SK-N-SH treated with all-trans-retinoic acid at 6 μM for 48 hours (cell line): ENCODE results near the gene CSTF2.

ENCODE experiments used
- ATAC-seq: fragments of 200-7000 bp; cut with Tn5 transposase; 3 replicates; pipeline ENCODE4 v1.9.1; 2020; ENCODE audit warnings: mild to moderate bottlenecking, moderate library complexity
- ARNTL ChIP-seq: fragments of 450-650 bp; formaldehyde crosslinking; IDR thresholded peaks from 2 replicates; pipeline ENCODE4 v1.5.0; 2020; ENCODE audit warnings: low read depth, mild to moderate bottlenecking, moderate library complexity, borderline replicate concordance
- BACH2 ChIP-seq: fragments of 250-450 bp; sonication (Bioruptor Pico); IDR thresholded peaks from 2 replicates; pipeline ENCODE4 v1.9.0; 2021; ENCODE audit warnings: mild to moderate bottlenecking, borderline replicate concordance
- CREB5 ChIP-seq: fragments of 250-450 bp; sonication (Bioruptor Pico); IDR thresholded peaks from 2 replicates; pipeline ENCODE4 v1.5.1; 2020; ENCODE audit warnings: low read depth, mild to moderate bottlenecking, moderate library complexity
- CSDC2 ChIP-seq: fragments of 250-450 bp; sonication (Bioruptor Pico); IDR thresholded peaks from 2 replicates; pipeline ENCODE4 v1.5.0; 2020; ENCODE audit warnings: mild to moderate bottlenecking, moderate library complexity
- CSRNP3 ChIP-seq: fragments of 250-450 bp; sonication (Bioruptor Pico); IDR thresholded peaks from 2 replicates; pipeline ENCODE4 v1.5.1; 2021; ENCODE audit warnings: mild to moderate bottlenecking, moderate library complexity
- GLIS3 ChIP-seq: fragments of 250-450 bp; sonication (Bioruptor Pico); IDR thresholded peaks from 2 replicates; pipeline ENCODE4 v1.5.0; 2020; ENCODE audit warnings: mild to moderate bottlenecking, moderate library complexity
- ISL1 ChIP-seq: fragments of 250-450 bp; sonication (Bioruptor Pico); IDR thresholded peaks from 2 replicates; pipeline ENCODE4 v2.1.2; 2022; ENCODE audit warnings: mild to moderate bottlenecking, moderate library complexity
- OSR1 ChIP-seq: fragments of 250-450 bp; sonication (Bioruptor Pico); IDR thresholded peaks from 2 replicates; pipeline ENCODE4 v1.8.0; 2022; ENCODE audit warnings: moderate library complexity, mild to moderate bottlenecking, inconsistent platforms
- PATZ1 ChIP-seq: fragments of 250-450 bp; sonication (Bioruptor Pico); IDR thresholded peaks from 2 replicates; pipeline ENCODE4 v1.8.0; 2020; ENCODE audit warnings: mild to moderate bottlenecking, moderate library complexity, borderline replicate concordance
- PPARA ChIP-seq: fragments of 250-450 bp; sonication (Bioruptor Pico); IDR thresholded peaks from 2 replicates; pipeline ENCODE4 v1.5.0; 2020; ENCODE audit warnings: mild to moderate bottlenecking, borderline replicate concordance
- RARB ChIP-seq: fragments of 250-450 bp; sonication (Bioruptor Pico); IDR thresholded peaks from 2 replicates; pipeline ENCODE4 v1.8.0; 2021; ENCODE audit warnings: mild to moderate bottlenecking, moderate library complexity
- TCF4 ChIP-seq: fragments of 250-450 bp; sonication (Bioruptor Pico); IDR thresholded peaks from 2 replicates; pipeline ENCODE4 v1.8.0; 2021; ENCODE audit warnings: mild to moderate bottlenecking, moderate library complexity, borderline replicate concordance
- TOX ChIP-seq: fragments of 250-450 bp; sonication (Bioruptor Pico); IDR thresholded peaks from 2 replicates; pipeline ENCODE4 v1.8.0; 2021; ENCODE audit warnings: mild to moderate bottlenecking, moderate library complexity, borderline replicate concordance
- ZC3H10 ChIP-seq: fragments of 250-450 bp; sonication (Bioruptor Pico); IDR thresholded peaks from 2 replicates; pipeline ENCODE4 v1.5.1; 2021; ENCODE audit warnings: mild to moderate bottlenecking, moderate library complexity
- ZFP3 ChIP-seq: fragments of 250-450 bp; sonication (Bioruptor Pico); IDR thresholded peaks from 2 replicates; pipeline ENCODE4 v1.5.0; 2020; ENCODE audit warnings: mild to moderate bottlenecking, moderate library complexity
- ZFP30 ChIP-seq: fragments of 450-650 bp; formaldehyde crosslinking; IDR thresholded peaks from 2 replicates; pipeline ENCODE4 v1.5.0; 2022; ENCODE audit warnings: mild to moderate bottlenecking, moderate library complexity
- ZNF565 ChIP-seq: fragments of 450-650 bp; formaldehyde crosslinking; conservative IDR thresholded peaks from 2 replicates; pipeline ENCODE4 v1.5.0; 2020; ENCODE audit warnings: low read depth, mild to moderate bottlenecking, moderate library complexity
- ZNF8 ChIP-seq: fragments of 450-650 bp; formaldehyde crosslinking; IDR thresholded peaks from 2 replicates; pipeline ENCODE4 v1.5.0; 2020; ENCODE audit warnings: mild to moderate bottlenecking, moderate library complexity
- TF ChIP-seq, protein P1 (sequence below): fragments of 250-450 bp; sonication (Bioruptor Pico); IDR thresholded peaks from 2 replicates; pipeline ENCODE4 v1.8.0; 2021; ENCODE audit warnings: low read depth, mild to moderate bottlenecking, moderate library complexity, borderline replicate concordance
- TF ChIP-seq, protein P2 (sequence below): fragments of 250-450 bp; sonication (Bioruptor Pico); IDR thresholded peaks from 2 replicates; pipeline ENCODE4 v1.5.0; 2020; ENCODE audit warnings: mild to moderate bottlenecking, moderate library complexity

The CSTF2 gene

GRCh38 chrX:100812216-100813158 is 7.7 kb upstream of the CSTF2 start:
- no peak for ATAC-seq
- TF ChIP-seq CREB5 (CRISPR knock-in tag) (no peak), TCF4 (no peak), ZFP30 (CRISPR knock-in tag) (no peak), GLIS3 (CRISPR knock-in tag) (no peak), ZFP3 (CRISPR knock-in tag) (no peak), ISL1 (CRISPR knock-in tag) (no peak), ZNF565 (CRISPR knock-in tag) (no peak)
- TF ChIP-seq, protein P1, sequence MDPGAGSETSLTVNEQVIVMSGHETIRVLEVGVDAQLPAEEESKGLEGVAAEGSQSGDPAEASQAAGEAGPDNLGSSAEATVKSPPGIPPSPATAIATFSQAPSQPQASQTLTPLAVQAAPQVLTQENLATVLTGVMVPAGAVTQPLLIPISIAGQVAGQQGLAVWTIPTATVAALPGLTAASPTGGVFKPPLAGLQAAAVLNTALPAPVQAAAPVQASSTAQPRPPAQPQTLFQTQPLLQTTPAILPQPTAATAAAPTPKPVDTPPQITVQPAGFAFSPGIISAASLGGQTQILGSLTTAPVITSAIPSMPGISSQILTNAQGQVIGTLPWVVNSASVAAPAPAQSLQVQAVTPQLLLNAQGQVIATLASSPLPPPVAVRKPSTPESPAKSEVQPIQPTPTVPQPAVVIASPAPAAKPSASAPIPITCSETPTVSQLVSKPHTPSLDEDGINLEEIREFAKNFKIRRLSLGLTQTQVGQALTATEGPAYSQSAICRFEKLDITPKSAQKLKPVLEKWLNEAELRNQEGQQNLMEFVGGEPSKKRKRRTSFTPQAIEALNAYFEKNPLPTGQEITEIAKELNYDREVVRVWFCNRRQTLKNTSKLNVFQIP (CRISPR knock-in tag) = no peak

GRCh38 chrX:100817340-100817739 is 2.9 kb upstream of the CSTF2 start:
- ATAC-seq = no peak
- TF ChIP-seq OSR1 (CRISPR knock-in tag) (no peak), PATZ1 (CRISPR knock-in tag) (no peak), TOX (CRISPR knock-in tag) (no peak), ZC3H10 (CRISPR knock-in tag) (no peak), ZNF8 (CRISPR knock-in tag) (no peak), CREB5 (CRISPR knock-in tag) (no peak), GLIS3 (CRISPR knock-in tag) (no peak), ARNTL (CRISPR knock-in tag) (no peak), BACH2 (CRISPR knock-in tag) (no peak), CSDC2 (CRISPR knock-in tag) (no peak), ISL1 (CRISPR knock-in tag) (no peak)

DNA sequence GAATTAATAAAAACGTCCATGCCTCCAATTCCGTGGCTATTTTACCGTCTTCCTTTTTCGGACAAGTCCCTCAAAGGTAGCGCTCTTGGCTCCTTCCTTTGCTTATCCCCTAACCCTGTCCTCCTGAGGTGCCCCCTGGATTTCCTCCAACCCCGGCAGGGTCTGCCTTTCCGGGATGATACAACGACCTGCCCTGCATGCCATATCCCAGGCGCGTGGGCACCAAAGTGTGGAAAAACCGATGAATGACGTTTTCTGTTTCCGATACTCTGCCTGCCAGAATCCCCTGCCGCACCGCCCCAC is 706 bp upstream of the CSTF2 start:
- TF ChIP-seq, protein P2, sequence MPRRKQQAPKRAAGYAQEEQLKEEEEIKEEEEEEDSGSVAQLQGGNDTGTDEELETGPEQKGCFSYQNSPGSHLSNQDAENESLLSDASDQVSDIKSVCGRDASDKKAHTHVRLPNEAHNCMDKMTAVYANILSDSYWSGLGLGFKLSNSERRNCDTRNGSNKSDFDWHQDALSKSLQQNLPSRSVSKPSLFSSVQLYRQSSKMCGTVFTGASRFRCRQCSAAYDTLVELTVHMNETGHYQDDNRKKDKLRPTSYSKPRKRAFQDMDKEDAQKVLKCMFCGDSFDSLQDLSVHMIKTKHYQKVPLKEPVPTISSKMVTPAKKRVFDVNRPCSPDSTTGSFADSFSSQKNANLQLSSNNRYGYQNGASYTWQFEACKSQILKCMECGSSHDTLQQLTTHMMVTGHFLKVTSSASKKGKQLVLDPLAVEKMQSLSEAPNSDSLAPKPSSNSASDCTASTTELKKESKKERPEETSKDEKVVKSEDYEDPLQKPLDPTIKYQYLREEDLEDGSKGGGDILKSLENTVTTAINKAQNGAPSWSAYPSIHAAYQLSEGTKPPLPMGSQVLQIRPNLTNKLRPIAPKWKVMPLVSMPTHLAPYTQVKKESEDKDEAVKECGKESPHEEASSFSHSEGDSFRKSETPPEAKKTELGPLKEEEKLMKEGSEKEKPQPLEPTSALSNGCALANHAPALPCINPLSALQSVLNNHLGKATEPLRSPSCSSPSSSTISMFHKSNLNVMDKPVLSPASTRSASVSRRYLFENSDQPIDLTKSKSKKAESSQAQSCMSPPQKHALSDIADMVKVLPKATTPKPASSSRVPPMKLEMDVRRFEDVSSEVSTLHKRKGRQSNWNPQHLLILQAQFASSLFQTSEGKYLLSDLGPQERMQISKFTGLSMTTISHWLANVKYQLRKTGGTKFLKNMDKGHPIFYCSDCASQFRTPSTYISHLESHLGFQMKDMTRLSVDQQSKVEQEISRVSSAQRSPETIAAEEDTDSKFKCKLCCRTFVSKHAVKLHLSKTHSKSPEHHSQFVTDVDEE = no peak
- TF ChIP-seq CSDC2 (CRISPR knock-in tag) = no peak
- no peak for TF ChIP-seq ISL1 (CRISPR knock-in tag)
- no peak for TF ChIP-seq PPARA (CRISPR knock-in tag)
- TF ChIP-seq ZFP3 (CRISPR knock-in tag) = no peak
- TF ChIP-seq ZFP30 (CRISPR knock-in tag) = no peak
- no peak for ATAC-seq

GRCh38 chrX:100829730-100830129 is 9.5 kb downstream of the CSTF2 start:
- no peak for ATAC-seq
- TF ChIP-seq ZC3H10 (CRISPR knock-in tag) (no peak), CSRNP3 (CRISPR knock-in tag) (no peak), ARNTL (CRISPR knock-in tag) (no peak), TCF4 (no peak), ZFP3 (CRISPR knock-in tag) (no peak), PATZ1 (CRISPR knock-in tag) (no peak), RARB (CRISPR knock-in tag) (no peak), TOX (CRISPR knock-in tag) (no peak), CREB5 (CRISPR knock-in tag) (no peak), GLIS3 (CRISPR knock-in tag) (no peak)
